Measurements from ENCODE around the gene MEF2D.

The MEF2D gene

DNA sequence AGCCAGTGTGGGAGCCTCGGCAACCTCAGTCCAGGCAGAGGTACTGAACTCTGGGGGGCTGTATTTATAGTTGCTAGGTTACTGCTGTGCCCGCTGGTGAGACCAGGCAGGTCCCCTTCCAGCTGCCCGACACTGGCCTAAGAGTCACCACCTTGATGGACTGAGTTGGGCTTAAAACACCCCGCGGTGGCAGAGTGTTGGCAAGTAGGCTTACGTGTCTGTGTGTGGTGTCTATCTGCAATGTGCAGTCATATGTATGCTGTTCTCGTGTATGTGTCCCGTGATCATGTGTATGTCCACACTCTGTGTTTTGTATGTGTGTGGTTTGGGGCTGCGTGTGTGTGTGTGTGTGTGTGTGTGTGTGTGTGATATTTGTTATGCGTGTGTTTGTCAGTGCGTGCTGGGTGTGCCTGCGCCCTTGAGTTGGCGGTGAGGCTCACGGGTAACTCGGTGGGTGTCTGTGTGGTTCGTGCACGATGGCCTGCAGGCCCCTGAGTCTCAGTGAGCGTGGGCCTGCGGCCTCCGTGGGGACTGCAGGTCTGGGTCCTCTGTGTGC is 65.5 kb downstream of the MEF2D start:
- DNase-seq (ENCODE audit: low read depth, low spot score) = no peak
- H3K4me3 ChIP-seq (ENCODE audit: low read depth, low read length) = no peak overlapping the region
- TF ChIP-seq, protein P1, sequence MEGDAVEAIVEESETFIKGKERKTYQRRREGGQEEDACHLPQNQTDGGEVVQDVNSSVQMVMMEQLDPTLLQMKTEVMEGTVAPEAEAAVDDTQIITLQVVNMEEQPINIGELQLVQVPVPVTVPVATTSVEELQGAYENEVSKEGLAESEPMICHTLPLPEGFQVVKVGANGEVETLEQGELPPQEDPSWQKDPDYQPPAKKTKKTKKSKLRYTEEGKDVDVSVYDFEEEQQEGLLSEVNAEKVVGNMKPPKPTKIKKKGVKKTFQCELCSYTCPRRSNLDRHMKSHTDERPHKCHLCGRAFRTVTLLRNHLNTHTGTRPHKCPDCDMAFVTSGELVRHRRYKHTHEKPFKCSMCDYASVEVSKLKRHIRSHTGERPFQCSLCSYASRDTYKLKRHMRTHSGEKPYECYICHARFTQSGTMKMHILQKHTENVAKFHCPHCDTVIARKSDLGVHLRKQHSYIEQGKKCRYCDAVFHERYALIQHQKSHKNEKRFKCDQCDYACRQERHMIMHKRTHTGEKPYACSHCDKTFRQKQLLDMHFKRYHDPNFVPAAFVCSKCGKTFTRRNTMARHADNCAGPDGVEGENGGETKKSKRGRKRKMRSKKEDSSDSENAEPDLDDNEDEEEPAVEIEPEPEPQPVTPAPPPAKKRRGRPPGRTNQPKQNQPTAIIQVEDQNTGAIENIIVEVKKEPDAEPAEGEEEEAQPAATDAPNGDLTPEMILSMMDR (IDR thresholded peaks at IDR 0.05; ENCODE audit: insufficient read depth, low read length, missing control alignments) = no peak
- POLR2A ChIA-PET = no interaction called here
- CTCF ChIA-PET = interaction anchor here (1.5 to 9.7 kb wide), 3 partner anchors 12 to 224 kb away, joined by 4 to 134 read pairs (median 65); no protein-coding TSS in a partner anchor

GRCh38 chr1:156433602-156434001 is 67.0 kb downstream of the MEF2D start:
- TF ChIP-seq, protein P1 (IDR thresholded peaks at IDR 0.05; ENCODE audit: insufficient read depth, low read length, missing control alignments) = no peak
- POLR2A ChIA-PET = no interaction called here
- CTCF ChIA-PET = interaction anchor here (1.1 to 9.7 kb wide), 5 partner anchors 9 to 226 kb away, joined by 3 to 134 read pairs (median 17); no protein-coding TSS in a partner anchor
- no peak overlapping the region for H3K4me3 ChIP-seq (ENCODE audit: low read depth, low read length)
- DNase-seq (ENCODE audit: low read depth, low spot score) = no peak

DNA sequence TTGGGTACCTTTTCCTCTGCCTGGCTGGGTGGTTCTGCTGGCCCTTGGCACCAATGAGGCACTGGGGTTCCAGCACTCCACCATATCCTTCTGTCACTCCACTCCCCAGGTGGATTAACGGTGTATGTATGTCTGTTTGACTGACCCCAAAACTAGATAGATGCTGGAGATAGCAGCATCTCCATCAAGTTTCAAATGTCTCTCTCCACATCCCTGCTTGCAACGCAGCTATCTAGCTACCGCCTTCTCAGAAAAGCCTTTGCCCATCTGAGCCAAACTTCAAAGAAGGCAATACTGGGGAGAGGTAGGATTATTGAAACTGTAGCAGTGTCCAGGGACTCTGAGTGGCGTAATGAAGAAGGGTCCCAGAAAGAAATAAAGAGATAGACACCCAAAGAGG is 67.5 kb downstream of the MEF2D start:
- ChIA-PET POLR2A (no interaction called here), CTCF (interaction anchor here (1.1 to 9.7 kb wide), 4 partner anchors 10 to 48 kb away, joined by 3 to 134 read pairs (median 41); no protein-coding TSS in a partner anchor)
- DNase-seq (ENCODE audit: low read depth, low spot score) = no peak
- TF ChIP-seq, protein P1 (IDR thresholded peaks at IDR 0.05; ENCODE audit: insufficient read depth, low read length, missing control alignments) = no peak
- H3K4me3 ChIP-seq (ENCODE audit: low read depth, low read length) = no peak overlapping the region

GRCh38 chr1:156432669-156433018 is 67.9 kb downstream of the MEF2D start:
- TF ChIP-seq, protein P1 (IDR thresholded peaks at IDR 0.05; ENCODE audit: insufficient read depth, low read length, missing control alignments) = no peak
- ChIA-PET POLR2A (no interaction called here), CTCF (interaction anchor here (1.1 to 9.7 kb wide), 5 partner anchors 9 to 48 kb away, joined by 3 to 134 read pairs (median 17); no protein-coding TSS in a partner anchor)
- DNase-seq (ENCODE audit: low read depth, low spot score) = no peak
- no peak overlapping the region for H3K4me3 ChIP-seq (ENCODE audit: low read depth, low read length)

GRCh38 chr1:156431769-156432668 is 68.6 kb downstream of the MEF2D start:
- DNase-seq (ENCODE audit: low read depth, low spot score) = no peak
- H3K4me3 ChIP-seq (ENCODE audit: low read depth, low read length) = no peak overlapping the region
- ChIA-PET POLR2A (no interaction called here), CTCF (interaction anchor here (0.5 to 9.7 kb wide), 7 partner anchors 9 to 229 kb away, joined by 3 to 134 read pairs (median 4); no protein-coding TSS in a partner anchor)
- TF ChIP-seq, protein P1 (IDR thresholded peaks at IDR 0.05; ENCODE audit: insufficient read depth, low read length, missing control alignments) = no peak

- CTCF ChIA-PET = interaction anchor here (0.5 to 9.7 kb wide), 6 partner anchors 11 to 230 kb away, joined by 3 to 134 read pairs (median 22); no protein-coding TSS in a partner anchor
- DNase-seq (ENCODE audit: low read depth, low spot score) = no peak
- POLR2A ChIA-PET = no interaction called here
Measured at GRCh38 chr1:156431366-156431765, 69.2 kb downstream of the MEF2D start.

More at GRCh38 chr1:156431366-156431765, 69.2 kb downstream of the MEF2D start:
- TF ChIP-seq, protein P1 (IDR thresholded peaks at IDR 0.05; ENCODE audit: insufficient read depth, low read length, missing control alignments) = no peak
- no peak overlapping the region for H3K4me3 ChIP-seq (ENCODE audit: low read depth, low read length)

All from AG04449 (cell line).